NCI-H460 (cell line): ENCODE results near the gene ZNF217. TPM values are rescaled to one million over a fixed set of nuclear protein-coding genes. Genes with fewer than 3 reads are reported as not detected.
"Not testable (repeated sequence)": the region's sequence is repeated elsewhere in the genome, so short reads cannot be mapped to it uniquely, and the experiment has no call there.

Experiments
- DNase-seq: peaks from one replicate; pipeline ENCODE4 v3.0.0-alpha.2; 2016; ENCODE audit warnings: low read depth; ENCODE audit errors: extremely low read depth
- total RNA-seq: library from RNA; depleted of rRNA; stranded (reverse); fragments of >200 nt; shearing (Covaris generic); gene quantifications from 2 replicates; pipeline ENCODE4 v1.2.3, GENCODE V29; 2014

ZNF217 gene
- total RNA-seq, 1 experiment from 2014 or later: 22.1 TPM

- not testable (repeated sequence) for DNase-seq
These were observed 9.1 kb downstream of the ZNF217 start for GRCh38 chr20:53584550-53584913.

DNA sequence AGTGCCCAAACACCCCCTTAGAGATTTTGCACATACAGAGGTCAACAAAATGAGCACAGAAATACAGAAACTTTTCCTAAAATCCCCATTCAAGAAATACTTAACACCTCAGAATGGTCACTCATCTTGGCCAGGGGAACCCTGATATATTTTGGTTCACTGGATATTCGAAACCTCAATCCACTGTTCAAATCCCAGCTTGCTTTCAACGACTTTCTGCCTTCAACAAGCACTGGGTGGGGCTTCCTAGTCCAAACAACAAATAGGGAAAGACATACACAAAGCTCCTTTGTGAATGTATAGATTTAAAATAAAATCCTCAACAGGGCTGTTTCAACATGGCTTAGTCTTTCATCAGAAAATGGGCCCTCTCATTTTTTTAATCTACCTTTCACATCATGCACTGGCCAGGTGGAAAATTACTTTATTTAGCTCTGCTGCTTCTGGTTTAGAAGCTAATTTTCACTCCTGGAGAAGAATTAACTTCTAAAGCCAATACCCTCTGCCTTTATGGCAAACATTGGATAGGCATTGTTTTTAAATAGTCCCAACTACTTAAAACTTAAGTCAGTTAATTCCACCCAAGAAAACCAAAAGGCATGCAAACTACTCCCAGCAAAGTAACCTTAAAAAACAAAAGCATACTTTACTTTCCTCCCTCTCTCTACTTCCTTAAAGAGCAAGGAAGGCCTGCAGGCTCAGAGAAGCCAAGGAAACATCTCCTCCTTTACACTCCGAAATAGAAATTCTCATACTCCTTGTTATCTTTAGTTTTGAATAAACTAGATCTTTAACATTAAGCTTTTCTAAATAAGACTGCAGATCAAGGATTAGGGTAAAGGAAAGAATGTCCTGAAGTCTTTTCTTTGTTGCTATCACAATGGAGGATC is 9.7 kb downstream of the ZNF217 start:
- not testable (repeated sequence) for DNase-seq

GRCh38 chr20:53582574-53583351 is 10.9 kb downstream of the ZNF217 start:
- DNase-seq: peak; percentile 45

- DNase-seq: no peak
These were observed 11.4 kb downstream of the ZNF217 start for GRCh38 chr20:53582251-53582570.

GRCh38 chr20:53581444-53582250 is 12.0 kb downstream of the ZNF217 start:
- no peak for DNase-seq

DNA sequence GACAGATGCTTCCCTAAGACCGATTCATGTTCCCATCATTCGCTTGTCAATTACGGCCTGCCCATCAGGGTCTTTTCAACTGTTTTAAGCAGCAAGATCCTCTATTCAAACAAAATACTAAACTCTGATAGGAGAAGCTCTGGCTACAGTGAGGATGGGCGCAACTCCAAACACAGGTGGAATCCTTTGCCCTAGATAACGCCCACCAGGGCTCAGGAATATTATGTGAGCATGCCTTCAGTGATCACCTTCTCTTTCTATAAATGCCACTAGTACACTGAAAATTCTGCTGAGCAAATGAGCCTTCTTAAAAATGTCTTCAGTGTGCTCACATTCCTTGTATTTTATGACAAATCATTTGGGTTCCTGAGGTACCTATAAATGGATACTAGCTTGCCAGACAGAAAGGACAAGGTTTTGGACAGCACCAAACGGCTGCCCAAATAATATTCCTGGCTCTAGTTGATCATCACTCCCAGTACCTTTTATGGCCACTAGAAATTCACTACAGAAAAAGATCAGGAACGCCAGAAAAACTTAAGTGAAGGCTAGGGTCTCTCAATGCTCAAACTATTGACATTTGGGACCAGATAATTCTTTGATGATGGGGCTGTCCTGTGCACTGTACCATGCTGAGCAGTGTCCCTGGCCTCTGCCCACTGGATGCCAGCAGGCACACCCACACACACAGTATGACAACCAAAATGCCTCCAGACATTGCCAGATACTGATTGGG is 13.1 kb downstream of the ZNF217 start:
- DNase-seq: no peak

- peak; percentile 78 for DNase-seq
These were observed 13.9 kb downstream of the ZNF217 start for GRCh38 chr20:53579581-53580375.

- no peak for DNase-seq
These were observed 14.4 kb downstream of the ZNF217 start for GRCh38 chr20:53579266-53579580.

DNA sequence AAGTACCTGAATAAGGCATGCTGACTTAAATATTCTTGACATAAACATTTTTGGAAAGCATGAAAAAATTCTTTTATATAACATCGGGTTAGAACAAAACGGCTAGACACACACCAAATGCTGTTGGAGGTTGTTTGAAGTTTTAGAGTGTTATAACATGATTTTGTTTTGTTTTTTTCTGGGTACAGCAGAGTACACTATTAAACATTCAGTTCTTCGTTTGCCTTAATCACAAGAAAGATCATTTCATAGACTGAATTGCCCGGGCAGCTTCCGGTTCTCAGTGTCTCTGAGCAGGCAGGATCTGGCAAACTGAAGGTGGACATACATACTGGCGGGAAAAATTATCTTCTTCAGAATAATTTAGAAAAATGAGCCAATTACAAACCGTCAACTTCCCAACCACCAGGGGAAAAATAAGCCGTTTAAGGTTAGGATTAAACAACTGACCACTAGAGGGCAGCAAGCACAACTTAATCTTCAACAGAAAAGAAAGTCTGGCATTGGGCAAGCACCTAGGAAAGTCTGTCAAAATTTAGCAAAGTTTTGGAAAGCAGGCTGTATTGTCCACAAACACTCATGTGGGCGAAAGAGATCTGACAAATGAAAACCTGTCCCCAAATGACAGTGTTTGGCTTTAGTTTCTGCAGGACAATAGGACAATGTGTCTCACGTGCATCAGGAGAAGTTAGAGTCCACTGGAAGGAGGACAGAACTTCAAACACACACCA is 15.0 kb downstream of the ZNF217 start:
- peak; percentile 89 for DNase-seq

DNA sequence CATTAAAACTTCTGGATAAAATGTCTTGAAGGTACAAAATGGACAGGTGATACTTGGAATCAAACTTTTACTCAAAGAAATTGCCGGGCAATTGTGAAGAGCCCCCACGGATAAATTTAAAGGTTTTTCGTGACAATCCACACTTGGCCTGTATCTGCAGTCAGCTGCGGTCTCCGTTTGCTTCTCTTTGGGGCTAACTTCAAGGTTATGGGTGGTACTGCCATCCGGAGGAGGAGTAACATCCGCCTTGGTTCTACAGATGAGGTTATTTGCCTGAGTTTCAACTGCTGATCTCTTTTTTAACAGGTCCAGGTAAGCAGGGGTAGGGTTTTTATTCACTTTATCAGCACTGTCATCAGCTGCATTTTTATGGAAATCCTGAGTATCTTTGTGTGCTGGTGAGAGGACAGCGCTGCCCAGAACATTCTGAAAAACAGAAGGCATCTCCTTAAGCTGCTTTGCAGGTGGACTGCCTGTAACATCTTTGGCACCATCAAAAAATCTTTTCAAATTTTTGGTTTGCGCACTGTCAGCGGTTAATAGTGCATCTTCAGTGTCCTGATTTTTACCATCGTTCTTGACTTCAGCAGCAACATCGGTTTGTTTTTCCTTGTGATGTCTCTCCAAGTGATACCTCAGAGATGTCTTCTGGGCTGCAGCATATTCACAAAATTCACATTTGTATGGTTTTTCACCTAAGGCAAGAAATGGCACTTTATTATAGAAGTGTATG is 16.9 kb downstream of the ZNF217 start:
- DNase-seq: no peak

GRCh38 chr20:53576195-53576580 is 17.5 kb downstream of the ZNF217 start:
- DNase-seq: no peak

DNA sequence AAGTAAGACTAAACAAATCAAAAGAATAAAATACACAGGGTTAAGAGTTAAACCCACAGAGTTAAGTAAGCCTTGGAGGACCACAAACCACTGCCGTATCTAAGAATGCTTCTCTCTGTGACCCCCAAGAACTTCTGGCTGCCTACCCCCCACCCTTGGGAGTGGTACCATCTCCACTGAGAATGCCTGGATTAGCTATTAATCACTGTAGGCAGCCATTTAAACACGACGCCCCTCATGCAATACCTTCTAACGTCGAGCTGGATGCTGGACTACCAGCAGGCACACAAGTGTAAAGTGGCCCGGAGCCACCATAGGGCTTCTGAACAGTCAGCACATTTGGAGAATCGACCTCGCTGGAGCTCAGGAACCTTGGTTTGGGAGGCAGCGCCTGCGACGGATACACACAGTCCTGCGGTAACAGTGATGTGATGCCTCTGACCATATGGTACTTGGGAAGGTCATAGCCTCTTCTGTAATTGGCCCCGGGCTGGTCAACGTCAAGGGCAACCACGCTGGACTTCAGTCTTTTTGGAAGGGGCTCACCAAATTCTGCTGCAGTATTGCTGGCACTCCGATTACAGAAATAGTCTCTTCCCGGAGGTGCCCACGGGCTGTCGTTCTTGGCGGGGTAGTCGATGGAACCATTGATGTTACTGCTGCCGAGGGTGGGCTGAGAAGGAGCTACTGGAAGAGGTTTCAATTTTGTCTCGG is 18.0 kb downstream of the ZNF217 start:
- DNase-seq: no peak

DNA sequence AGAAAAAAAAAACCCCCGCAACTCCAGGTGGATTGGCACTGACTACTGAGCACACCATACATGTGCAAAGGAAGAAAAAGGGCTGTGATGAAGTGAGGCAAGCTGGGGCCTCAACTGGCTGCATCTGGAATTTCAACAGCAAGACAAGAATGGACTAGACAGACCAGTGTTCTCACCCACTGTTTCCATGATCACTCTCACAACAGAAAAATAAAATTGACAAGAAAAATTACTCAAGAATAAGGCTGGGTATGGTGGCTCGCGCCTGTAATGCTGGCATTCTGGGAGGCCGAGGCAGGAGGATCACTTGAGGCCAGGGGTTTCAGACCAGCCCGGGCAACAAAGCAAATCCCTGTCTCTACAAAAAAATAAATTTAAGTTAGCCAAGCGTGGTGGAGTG is 18.8 kb downstream of the ZNF217 start:
- DNase-seq: no peak

GRCh38 chr20:53574259-53574789 is 19.3 kb downstream of the ZNF217 start:
- no peak for DNase-seq

GRCh38 chr20:53571555-53572286 is 21.9 kb downstream of the ZNF217 start:
- DNase-seq: no peak

- no peak for DNase-seq
These were observed 23.0 kb downstream of the ZNF217 start for GRCh38 chr20:53570446-53571276.
